GM12864 (cell line): Measurements from ENCODE around the gene PAX5.

Experiments used
- DNase-seq: peaks from one replicate; pipeline ENCODE4 v3.0.0-alpha.2; 2011; ENCODE audit warnings: low read depth
- H3K4me3 ChIP-seq: 2 replicates; pipeline ENCODE4 v1.5.1; 2011; ENCODE audit warnings: mild to moderate bottlenecking, low read depth, low read length, control low read depth
- CTCF ChIP-seq: IDR thresholded peaks from 2 replicates; pipeline ENCODE4 v1.5.1; 2011; ENCODE audit warnings: low read depth, mild to moderate bottlenecking, moderate library complexity, low read length, control low read depth, inconsistent platforms; ENCODE audit errors: missing control alignments

The PAX5 gene

GRCh38 chr9:36911601-36912412 lies 122.3 kb downstream of the PAX5 start:
- TF ChIP-seq CTCF = no peak
- DNase-seq = no peak
- no peak overlapping the region for H3K4me3 ChIP-seq

- peak; percentile 31 for TF ChIP-seq CTCF
- H3K4me3 ChIP-seq = no peak overlapping the region
- no peak for DNase-seq
Observed at GRCh38 chr9:36911037-36911436, 123.0 kb downstream of the PAX5 start.

- no peak for DNase-seq
- TF ChIP-seq CTCF = no peak
- H3K4me3 ChIP-seq = no peak overlapping the region
Observed at GRCh38 chr9:36906492-36906891, 127.6 kb downstream of the PAX5 start.

GRCh38 chr9:36905101-36906066 lies 128.7 kb downstream of the PAX5 start:
- no peak overlapping the region for H3K4me3 ChIP-seq
- no peak for DNase-seq
- TF ChIP-seq CTCF = no peak

GRCh38 chr9:36903541-36904435 lies 130.3 kb downstream of the PAX5 start:
- no peak for TF ChIP-seq CTCF
- H3K4me3 ChIP-seq = no peak overlapping the region
- DNase-seq = peak; percentile 24

- no peak for DNase-seq
- H3K4me3 ChIP-seq = no peak overlapping the region
- no peak for TF ChIP-seq CTCF
Observed at GRCh38 chr9:36902861-36903524, 131.1 kb downstream of the PAX5 start.
